Hematopoietic multipotent progenitor cell treated with erythropoietin and hydrocortisone succinate and interleukin-3 and kit ligand, for 6 days (in vitro differentiated cells): ENCODE results near the gene ONECUT1.
A peak's percentile ranks its signal among the peaks of the same experiment; 100 is the strongest.

Experiments used
- DNase-seq: peaks from one replicate; pipeline ENCODE4 v3.0.0-alpha.2; 2015

The ONECUT1 gene

GRCh38 chr15:52780172-52780980 lies 9.8 kb downstream of the ONECUT1 start:
- DNase-seq = peak; percentile 81

- DNase-seq = no peak
These were observed 11.7 kb downstream of the ONECUT1 start for GRCh38 chr15:52778457-52778856.

- no peak for DNase-seq
These were observed 17.4 kb downstream of the ONECUT1 start for GRCh38 chr15:52772766-52773165.

- no peak for DNase-seq
These were observed 24.4 kb downstream of the ONECUT1 start for GRCh38 chr15:52765785-52766184.

GRCh38 chr15:52764731-52765130 lies 25.4 kb downstream of the ONECUT1 start:
- DNase-seq = no peak

GRCh38 chr15:52762621-52763020 lies 27.5 kb downstream of the ONECUT1 start:
- DNase-seq = no peak

- DNase-seq = no peak
These were observed 29.6 kb downstream of the ONECUT1 start for GRCh38 chr15:52760562-52760961.

GRCh38 chr15:52759969-52760368 lies 30.2 kb downstream of the ONECUT1 start:
- DNase-seq = no peak

- no peak for DNase-seq
These were observed 32.6 kb downstream of the ONECUT1 start for GRCh38 chr15:52757496-52757895.

- DNase-seq = no peak
These were observed 38.6 kb downstream of the ONECUT1 start for GRCh38 chr15:52751522-52751921.

- no peak for DNase-seq
These were observed 40.9 kb downstream of the ONECUT1 start for GRCh38 chr15:52749258-52749657.

- no peak for DNase-seq
These were observed 43.9 kb downstream of the ONECUT1 start for GRCh38 chr15:52746162-52746757.

GRCh38 chr15:52745326-52746161 lies 44.6 kb downstream of the ONECUT1 start:
- DNase-seq = no peak

- no peak for DNase-seq
These were observed 51.8 kb downstream of the ONECUT1 start for GRCh38 chr15:52738311-52738710.

- no peak for DNase-seq
These were observed 52.4 kb downstream of the ONECUT1 start for GRCh38 chr15:52737720-52738119.

GRCh38 chr15:52735231-52736089 lies 54.7 kb downstream of the ONECUT1 start:
- DNase-seq = peak; percentile 87

- DNase-seq = peak; percentile 19
These were observed 55.8 kb downstream of the ONECUT1 start for GRCh38 chr15:52734329-52734728.

GRCh38 chr15:52733696-52734255 lies 56.4 kb downstream of the ONECUT1 start:
- no peak for DNase-seq

- peak; percentile 40 for DNase-seq
These were observed 57.0 kb downstream of the ONECUT1 start for GRCh38 chr15:52733088-52733487.

- DNase-seq = no peak
These were observed 57.6 kb downstream of the ONECUT1 start for GRCh38 chr15:52732551-52732950.

- DNase-seq = no peak
These were observed 58.2 kb downstream of the ONECUT1 start for GRCh38 chr15:52731732-52732470.

- DNase-seq = no peak
These were observed 59.1 kb downstream of the ONECUT1 start for GRCh38 chr15:52731004-52731403.
